Pancreas (tissue), 10 donors: ENCODE measurements around the gene GIPC1. TPM values are rescaled to one million over a fixed set of nuclear protein-coding genes. Genes with fewer than 3 reads are reported as not detected.

Experiments used
- ATAC-seq, 4 donors: fragments of 200-7000 bp; cut with Tn5 transposase; one replicate each; pipeline versions ENCODE4 v1.8.0 to v1.9.1; 2020; ENCODE audit warnings: mild to moderate bottlenecking in 4 of 4, moderate library complexity in 4 of 4
- DNase-seq, 6 donors: peaks; one replicate each; pipeline ENCODE4 v3.0.0-alpha.2; 2020
- FAIRE-seq: peaks from 2 replicates; lab custom pipeline; 2012; peaks lifted over from hg19 to GRCh38; lab: Jason Lieb, UNC
- H3K27ac ChIP-seq, 4 donors: fragments of 200-600 bp; sonication (generic); 1 replicate in 3 of 4; 2 replicates in 1 of 4; pipeline versions ENCODE4 v1.5.0 to v1.8.0; 2020
- H3K27me3 ChIP-seq, 4 donors: fragments of 200-600 bp; one replicate each; pipeline ENCODE4 v1.8.0; 2021
- H3K36me3 ChIP-seq, 3 donors: fragments of 200-600 bp; sonication (generic) in 1 of 3; one replicate each; pipeline versions ENCODE4 v1.5.0 to v1.8.0; 2020 to 2021
- H3K4me1 ChIP-seq, 3 donors: fragments of 200-600 bp; one replicate each; pipeline ENCODE4 v1.8.0; 2021
- H3K4me3 ChIP-seq, 4 donors: fragments of 200-600 bp; sonication (generic) in 2 of 4; one replicate each; pipeline versions ENCODE4 v1.5.0 to v1.8.0; 2020 to 2021
- H3K9me3 ChIP-seq, 4 donors: fragments of 200-600 bp; one replicate each; pipeline ENCODE4 v1.8.0; 2021
- CTCF ChIP-seq, 4 donors: fragments of 200-600 bp; sonication (generic) in 3 of 4; IDR thresholded peaks; one replicate each; pipeline versions ENCODE4 v1.5.0 to v1.8.0; 2021; ENCODE audit warnings: antibody characterized with exemption in 4 of 4
- WGBS, 2 donors: extraction: QIAGEN DNeasy Blood & Tissue Kit; methylation state at CpG; one replicate each; pipeline ENCODE4 v1.1.7; 2013; 5-methylcytosine and 5-hydroxymethylcytosine counted together
- intact Hi-C, 3 donors: fragments of 100-400 bp; cut with DNase I; formaldehyde crosslinking; loops; one replicate each; pipeline versions ENCODE4 v1.11.1 to v1.14.2; 2022
- polyA plus RNA-seq, 2 donors: library from polyadenylated mRNA; stranded (reverse); fragments of 200-250 nt; gene quantifications; one replicate each; pipeline ENCODE4 v1.2.3, GENCODE V29; 2013
- total RNA-seq, 6 donors: library from RNA; stranded (reverse); fragmentation: NEBNext Ultra II Directional in 4 of 6; extraction: Animal tissue kit (Norgen Biotek cat#: 25700) in 4 of 6; gene quantifications; one replicate each; pipeline versions ENCODE4 v1.2.1 to v1.2.4, GENCODE V29; 2021 to 2023
- donor health status: healthy with polysubstance abuse.
- donor health status: DM: no; HTN: no; CAD: no; lungs with moderate emphysema.
- donor health status: DM: no; HTN: no; CAD: no.
- donor health status: control.
- donor health status: control.
- donor health status: Bipolar disorder and iron deficiency.
- donor health status: DM: yes; HTN: yes; CAD: no.
- donor health status: DM: no; HTN: no; CAD: no.
- donor health status: DM: no; HTN: no; CAD: no.
- donor health status: DM: yes; HTN: yes; CAD: no.

Gene GIPC1
- total and polyA plus RNA-seq, 8 donors = 19.0 to 53.1 (median 25.0) TPM

- ATAC-seq (no peak), DNase-seq (peak in 1 of 6 donors; percentile 60), FAIRE-seq (no peak)
- no peaks in the 10 kb centered on the region for H3K27me3 ChIP-seq
- H3K4me1 ChIP-seq = no peaks in the 10 kb centered on the region
- H3K36me3 ChIP-seq = no peaks in the 10 kb centered on the region
- intact Hi-C loops = no loop called here
- TF ChIP-seq CTCF (IDR thresholded peaks at IDR 0.05) = no peak
- no peak overlapping the region for H3K4me3 ChIP-seq
- H3K9me3 ChIP-seq = no peaks in the 10 kb centered on the region
- no peak overlapping the region for H3K27ac ChIP-seq
- 92 to 97% methylated on average over 18 of the region's 18 CpGs for WGBS, 2 donors
Observed at GRCh38 chr19:14482172-14482941, 13.6 kb downstream of the GIPC1 start.

GRCh38 chr19:14480700-14481079, 15.2 kb downstream of the GIPC1 start:
- Histone ChIP-seq H3K36me3 (no peaks in the 10 kb centered on the region), H3K27ac (no peak overlapping the region), H3K27me3 (no peaks in the 10 kb centered on the region), H3K4me1 (no peaks in the 10 kb centered on the region), H3K9me3 (no peaks in the 10 kb centered on the region), H3K4me3 (no peak overlapping the region)
- intact Hi-C loops = no loop called here
- WGBS, 2 donors = 90% methylated on average over 5 of the region's 5 CpGs
- no peak for DNase-seq
- TF ChIP-seq CTCF (IDR thresholded peaks at IDR 0.05) = no peak
- ATAC-seq = no peak
- FAIRE-seq = no peak

- peak; percentile 50 to 77 (median 60) for TF ChIP-seq CTCF (IDR thresholded peaks at IDR 0.05)
- H3K36me3 ChIP-seq = no peaks in the 10 kb centered on the region
- no peak for FAIRE-seq
- peak in 3 of 4 donors; percentile 36 to 55 (median 37) for ATAC-seq
- no peaks in the 10 kb centered on the region for H3K27me3 ChIP-seq
- peak in 2 of 6 donors; percentile 76 for DNase-seq
- no peaks in the 10 kb centered on the region for H3K9me3 ChIP-seq
- no peak overlapping the region for H3K27ac ChIP-seq
- no peaks in the 10 kb centered on the region for H3K4me1 ChIP-seq
- WGBS, 2 donors = 77 to 82% methylated on average over 39 to 43 of the region's 43 CpGs
- intact Hi-C loops = no loop called here
- no peak overlapping the region for H3K4me3 ChIP-seq
Observed at GRCh38 chr19:14479975-14480699, 15.8 kb downstream of the GIPC1 start.

- intact Hi-C loops = no loop called here
- no peak for FAIRE-seq
Observed at GRCh38 chr19:14479309-14479974, 16.5 kb downstream of the GIPC1 start.

More at GRCh38 chr19:14479309-14479974, 16.5 kb downstream of the GIPC1 start:
- 94 to 95% methylated on average over 13 to 14 of the region's 14 CpGs for WGBS, 2 donors
- Histone ChIP-seq H3K27me3 (no peaks in the 10 kb centered on the region), H3K27ac (no peak overlapping the region), H3K9me3 (no peaks in the 10 kb centered on the region), H3K4me3 (no peak overlapping the region), H3K4me1 (no peaks in the 10 kb centered on the region), H3K36me3 (no peaks in the 10 kb centered on the region)
- ATAC-seq (no peak), DNase-seq (peak in 1 of 6 donors; percentile 52)
- no peak for TF ChIP-seq CTCF (IDR thresholded peaks at IDR 0.05)
